HepG2 (cell line): ENCODE measurements around the gene SRPK3. TPM values are rescaled to one million over a fixed set of nuclear protein-coding genes. Genes with fewer than 3 reads are reported as not detected.

Source experiments
- ATAC-seq: fragments of 200-7000 bp; cut with Tn5 transposase; 3 replicates; pipeline ENCODE4 v1.9.1; 2020; ENCODE audit warnings: mild to moderate bottlenecking, moderate library complexity
- BruUV-seq: library from RNA; stranded (reverse); fragments of 400-500 nt; replicated peaks from 2 replicates; lab custom pipeline; 2021; lab: Mats Ljungman, UMichigan
- CTCF ChIA-PET: fragments of 300-600 bp; formaldehyde crosslinking; extraction: SDS; loops from one replicate; lab custom pipeline; 2021; ENCODE audit warnings: low total read pairs, inconsistent platforms, low intra/inter-chr PET ratio; lab: Yijun Ruan, JAX
- POLR2A ChIA-PET: fragments of 350-600 bp; sonication (Branson Sonifier 250); formaldehyde crosslinking; loops from one replicate; lab custom pipeline; 2020; ENCODE audit warnings: antibody characterized with exemption, inconsistent platforms; lab: Yijun Ruan, JAX
- DNase-seq: peaks from one replicate; pipeline ENCODE4 v3.0.0-alpha.2; 2015; ENCODE audit warnings: low spot score
- FAIRE-seq: peaks from 3 replicates; lab custom pipeline; 2011; peaks lifted over from hg19 to GRCh38; lab: Jason Lieb, UNC
- H2AFZ ChIP-seq: one replicate; pipeline ENCODE4 v1.6.1; 2011; ENCODE audit warnings: low read length, inconsistent platforms
- H3K27ac ChIP-seq: fragments of 300-600 bp; 3 replicates; pipeline ENCODE4 v1.8.0; 2011; ENCODE audit warnings: mixed run types, mild to moderate bottlenecking, mixed read lengths, low read length, inconsistent platforms; ENCODE audit not compliant: insufficient read depth; ENCODE audit errors: extremely low read length
- H3K27me3 ChIP-seq, 2 experiments: fragments of 200-600 bp in 1 of 2; 2 replicates in 1 of 2; 3 replicates in 1 of 2; pipeline versions ENCODE4 v1.6.0 to v1.8.0; 2011; ENCODE audit warnings: low read length in 2 of 2, mild to moderate bottlenecking in 2 of 2, moderate library complexity in 2 of 2, inconsistent platforms in 1 of 2; ENCODE audit not compliant: insufficient read depth in 2 of 2, control insufficient read depth in 1 of 2
- H3K36me3 ChIP-seq, 2 experiments: fragments of 200-600 bp in 1 of 2; replicated peaks in 1 of 2; 2 replicates in 1 of 2; 3 replicates in 1 of 2; pipeline versions ENCODE4 v1.5.1 to v1.8.0; 2011; ENCODE audit warnings: low read length in 2 of 2, inconsistent platforms in 1 of 2; ENCODE audit not compliant: insufficient read depth in 2 of 2, control insufficient read depth in 1 of 2
- H3K4me1 ChIP-seq: 2 replicates; pipeline ENCODE4 v1.5.1; 2012; ENCODE audit warnings: low read length, inconsistent platforms; ENCODE audit not compliant: insufficient read depth
- H3K4me2 ChIP-seq: 2 replicates; pipeline ENCODE4 v1.6.0; 2011; ENCODE audit warnings: low read depth, low read length, inconsistent platforms
- H3K4me3 ChIP-seq, 3 experiments: fragments of 200-600 bp in 1 of 3; sonication (generic), shearing (Covaris generic) in 1 of 3; replicated peaks in 1 of 3; 2 replicates each; pipeline ENCODE4 v1.5.1; 2011 to 2016; ENCODE audit warnings: low read length in 3 of 3, inconsistent platforms in 2 of 3, low read depth in 2 of 3, mild to moderate bottlenecking in 2 of 3, control low read depth in 1 of 3, mixed read lengths in 1 of 3; ENCODE audit not compliant: insufficient read depth in 1 of 3
- H3K79me2 ChIP-seq: one replicate; pipeline ENCODE4 v1.6.1; 2011; ENCODE audit warnings: low read length, inconsistent platforms; ENCODE audit not compliant: insufficient read depth
- H3K9ac ChIP-seq: 2 replicates; pipeline ENCODE4 v1.6.0; 2011; ENCODE audit warnings: mild to moderate bottlenecking, low read depth, low read length, inconsistent platforms; ENCODE audit not compliant: insufficient read depth
- H3K9me3 ChIP-seq: 2 replicates; pipeline ENCODE4 v1.5.1; 2012; ENCODE audit warnings: mild to moderate bottlenecking, low read length
- H4K20me1 ChIP-seq: 2 replicates; pipeline ENCODE4 v1.6.0; 2011; ENCODE audit warnings: inconsistent platforms, mild to moderate bottlenecking, low read length, moderate library complexity; ENCODE audit not compliant: insufficient read depth
- DRAP1 ChIP-seq: IDR thresholded peaks from 2 replicates; pipeline ENCODE4 v1.6.1; 2016; ENCODE audit warnings: missing genetic modification reagents, missing compliant biosample characterization
- SAFB2 ChIP-seq: sonication (generic); formaldehyde crosslinking; IDR thresholded peaks from 2 replicates; pipeline ENCODE4 v1.5.1; 2020; ENCODE audit warnings: missing genetic modification reagents, low read depth, mild to moderate bottlenecking, borderline replicate concordance
- ZBTB20 ChIP-seq: sonication (generic); formaldehyde crosslinking; IDR thresholded peaks from 2 replicates; pipeline ENCODE4 v1.8.1; 2023; ENCODE audit warnings: missing genetic modification reagents, low read depth, mild to moderate bottlenecking, borderline replicate concordance
- ZBTB44 ChIP-seq: sonication (generic); formaldehyde crosslinking; IDR thresholded peaks from 2 replicates; pipeline ENCODE4 v1.4.0; 2020; ENCODE audit warnings: missing genetic modification reagents
- ZNF230 ChIP-seq: sonication (generic); formaldehyde crosslinking; IDR thresholded peaks from 2 replicates; pipeline ENCODE4 v1.4.0; 2020; ENCODE audit warnings: mild to moderate bottlenecking, missing genetic modification reagents
- ZNF691 ChIP-seq: sonication (generic); formaldehyde crosslinking; IDR thresholded peaks from 2 replicates; pipeline ENCODE4 v1.4.0; 2020; ENCODE audit warnings: missing genetic modification reagents, low read depth, mild to moderate bottlenecking, borderline replicate concordance
- WGBS: methylation state at CpG from one replicate; pipeline ENCODE4 v1.1.6; 2017; ENCODE audit warnings: low lambda C conversion rate; 5-methylcytosine and 5-hydroxymethylcytosine counted together
- in situ Hi-C: cut with HindIII; loops from 2 replicates; pipeline ENCODE4 v1.10.0; 2017; ENCODE audit warnings: low pct_unique_long_range_greater_than_20kb; ENCODE audit not compliant: extremely low pct_ligation_motif_present
- intact Hi-C: fragments of 100-400 bp; cut with micrococcal nuclease; formaldehyde crosslinking; loops from one replicate; pipeline ENCODE4 v1.10.0; 2022; ENCODE audit not compliant: unreplicated experiment
- polyA plus RNA-seq, 8 experiments: library from polyadenylated mRNA; depleted of rRNA in 3 of 8; stranded (reverse) in 7 of 8; unstranded in 1 of 8; fragments of >200 nt; fragmentation: Illumina TruSeq in 4 of 8; extraction: Trizol in 4 of 8; gene quantifications; 2 replicates each; pipeline versions ENCODE4 v1.2.1 to v1.2.3, GENCODE V29; 2011 to 2016; ENCODE audit warnings: low read depth in 4 of 8, missing spikeins in 1 of 8, mixed read lengths in 1 of 8; ENCODE audit not compliant: insufficient read depth in 1 of 8
- total RNA-seq, 5 experiments: library from RNA; depleted of rRNA; stranded (reverse); fragments of >200 nt; fragmentation: Illumina TruSeq; extraction: Trizol; gene quantifications; 2 replicates each; pipeline ENCODE4 v1.2.3, GENCODE V29; 2016; ENCODE audit warnings: low read depth in 1 of 5
- TF ChIP-seq, protein P1 (sequence below): sonication (generic); formaldehyde crosslinking; conservative IDR thresholded peaks from 2 replicates; pipeline ENCODE4 v1.4.0; 2020; ENCODE audit warnings: missing genetic modification reagents

SRPK3 gene
- total and polyA plus RNA-seq, 2 of the 13 experiments (the other 11 are each of a cell fraction or from before 2014, with no cell fraction given), result 0.22 to 0.30 TPM

DNA sequence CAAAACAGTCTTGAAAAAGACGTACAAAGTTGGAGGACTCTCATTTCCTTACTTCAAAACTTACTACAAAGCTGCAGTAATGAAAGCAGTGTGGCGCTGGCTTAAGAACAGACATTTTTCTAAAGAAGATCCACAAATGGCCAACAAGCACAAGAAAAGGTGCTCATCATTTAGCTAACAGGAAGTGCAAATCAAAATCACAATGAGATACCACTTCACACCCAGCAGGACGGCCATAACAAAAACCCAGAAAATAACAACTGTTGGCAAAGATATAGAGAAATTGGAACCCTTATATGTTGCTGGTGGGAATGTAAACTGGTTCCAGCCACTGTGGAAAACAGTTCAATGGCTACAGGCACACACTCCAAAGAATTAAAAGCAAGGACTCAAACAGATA is 46.2 kb downstream of the SRPK3 start:
- DNase-seq, result no peak
- 29% methylated on average over 3 of the region's 3 CpGs for WGBS
- no peak for TF ChIP-seq SAFB2 (CRISPR knock-in tag)
- no peak for TF ChIP-seq ZNF230 (CRISPR knock-in tag)
- POLR2A ChIA-PET, result no interaction called here
- Histone ChIP-seq H3K27ac (no peak overlapping the region), H3K4me3 (no peak overlapping the region), H3K4me2 (no peak overlapping the region), H3K9ac (no peak overlapping the region), H3K9me3 (no peaks in the 10 kb centered on the region), H3K79me2 (no peaks in the 10 kb centered on the region), H3K4me1 (no peaks in the 10 kb centered on the region), H3K36me3 (no peaks in the 10 kb centered on the region), H4K20me1 (no peaks in the 10 kb centered on the region), H3K27me3 (peaks cover 4 to 41% of the 10 kb centered on the region in 2 experiments; a peak in 4 of 5 replicates), H2AFZ (no peak overlapping the region)
- no TSS peak for BruUV-seq
- intact Hi-C loops (no loop called here), in situ Hi-C loops (no loop called here)
- no peak for ATAC-seq
- no peak for FAIRE-seq
- CTCF ChIA-PET, result no interaction called here

DNA sequence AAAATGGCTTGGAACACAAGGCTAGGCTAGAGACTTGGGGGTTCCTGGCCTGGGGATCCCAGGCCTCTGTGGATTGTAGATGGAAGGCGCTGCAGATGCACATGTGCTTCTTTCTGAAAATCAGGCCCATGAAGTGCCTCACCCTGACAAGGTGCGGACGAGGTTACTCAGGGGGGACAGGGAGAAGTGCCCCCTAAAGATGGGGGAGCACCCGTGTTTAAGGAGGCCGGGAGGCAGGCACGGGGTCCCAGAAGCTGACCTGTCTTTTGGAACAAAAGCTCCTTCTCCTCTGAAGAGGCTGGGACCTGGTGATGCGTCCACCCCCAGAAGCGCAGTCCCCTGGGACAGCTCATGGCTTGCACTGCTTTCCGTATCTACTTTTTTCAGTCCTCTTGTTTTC is 47.1 kb downstream of the SRPK3 start:
- FAIRE-seq, result no peak
- H3K4me2 ChIP-seq, result no peak overlapping the region
- WGBS, result 90% methylated on average over 2 of the region's 9 CpGs
- BruUV-seq, result no TSS peak
- in situ Hi-C loops, result no loop called here
- no peak for DNase-seq
- no peaks in the 10 kb centered on the region for H3K4me1 ChIP-seq
- H2AFZ ChIP-seq, result no peak overlapping the region
- no peaks in the 10 kb centered on the region for H3K36me3 ChIP-seq
- no peak for ATAC-seq
- H3K79me2 ChIP-seq, result no peaks in the 10 kb centered on the region
- H3K9me3 ChIP-seq, result no peaks in the 10 kb centered on the region
- no peak overlapping the region for H3K9ac ChIP-seq
- POLR2A ChIA-PET, result no interaction called here
- no peak overlapping the region for H3K27ac ChIP-seq
- no peak overlapping the region for H3K4me3 ChIP-seq
- TF ChIP-seq, protein P1, sequence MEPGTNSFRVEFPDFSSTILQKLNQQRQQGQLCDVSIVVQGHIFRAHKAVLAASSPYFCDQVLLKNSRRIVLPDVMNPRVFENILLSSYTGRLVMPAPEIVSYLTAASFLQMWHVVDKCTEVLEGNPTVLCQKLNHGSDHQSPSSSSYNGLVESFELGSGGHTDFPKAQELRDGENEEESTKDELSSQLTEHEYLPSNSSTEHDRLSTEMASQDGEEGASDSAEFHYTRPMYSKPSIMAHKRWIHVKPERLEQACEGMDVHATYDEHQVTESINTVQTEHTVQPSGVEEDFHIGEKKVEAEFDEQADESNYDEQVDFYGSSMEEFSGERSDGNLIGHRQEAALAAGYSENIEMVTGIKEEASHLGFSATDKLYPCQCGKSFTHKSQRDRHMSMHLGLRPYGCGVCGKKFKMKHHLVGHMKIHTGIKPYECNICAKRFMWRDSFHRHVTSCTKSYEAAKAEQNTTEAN, result no peak
- no peak for TF ChIP-seq ZBTB44 (CRISPR knock-in tag)
- TF ChIP-seq ZNF691 (CRISPR knock-in tag), result no peak
- TF ChIP-seq ZBTB20, result no peak
- no peak for TF ChIP-seq DRAP1 (CRISPR knock-in tag)
- CTCF ChIA-PET, result no interaction called here
- H3K27me3 ChIP-seq, result peaks cover 4 to 42% of the 10 kb centered on the region in 2 experiments; a peak in 4 of 5 replicates
- intact Hi-C loops, result no loop called here
- H4K20me1 ChIP-seq, result no peaks in the 10 kb centered on the region
